Pancreas (tissue), 10 donors: ENCODE data around the gene KLRF2. TPM values are rescaled to one million over a fixed set of nuclear protein-coding genes. Genes with fewer than 3 reads are reported as not detected.

Source experiments
- ATAC-seq, 4 donors: fragments of 200-7000 bp; cut with Tn5 transposase; one replicate each; pipeline versions ENCODE4 v1.8.0 to v1.9.1; 2020; ENCODE audit warnings: mild to moderate bottlenecking in 4 of 4, moderate library complexity in 4 of 4
- DNase-seq, 6 donors: peaks; one replicate each; pipeline ENCODE4 v3.0.0-alpha.2; 2020
- FAIRE-seq: peaks from 2 replicates; lab custom pipeline; 2012; peaks lifted over from hg19 to GRCh38; lab: Jason Lieb, UNC
- H3K27ac ChIP-seq, 4 donors: fragments of 200-600 bp; sonication (generic); 1 replicate in 3 of 4; 2 replicates in 1 of 4; pipeline versions ENCODE4 v1.5.0 to v1.8.0; 2020
- H3K27me3 ChIP-seq, 4 donors: fragments of 200-600 bp; one replicate each; pipeline ENCODE4 v1.8.0; 2021
- H3K36me3 ChIP-seq, 3 donors: fragments of 200-600 bp; sonication (generic) in 1 of 3; one replicate each; pipeline versions ENCODE4 v1.5.0 to v1.8.0; 2020 to 2021
- H3K4me1 ChIP-seq, 3 donors: fragments of 200-600 bp; one replicate each; pipeline ENCODE4 v1.8.0; 2021
- H3K4me3 ChIP-seq, 4 donors: fragments of 200-600 bp; sonication (generic) in 2 of 4; one replicate each; pipeline versions ENCODE4 v1.5.0 to v1.8.0; 2020 to 2021
- H3K9me3 ChIP-seq, 4 donors: fragments of 200-600 bp; one replicate each; pipeline ENCODE4 v1.8.0; 2021
- CTCF ChIP-seq, 4 donors: fragments of 200-600 bp; sonication (generic) in 3 of 4; IDR thresholded peaks; one replicate each; pipeline versions ENCODE4 v1.5.0 to v1.8.0; 2021; ENCODE audit warnings: antibody characterized with exemption in 4 of 4
- WGBS, 2 donors: extraction: QIAGEN DNeasy Blood & Tissue Kit; methylation state at CpG; one replicate each; pipeline ENCODE4 v1.1.7; 2013; 5-methylcytosine and 5-hydroxymethylcytosine counted together
- intact Hi-C, 3 donors: fragments of 100-400 bp; cut with DNase I; formaldehyde crosslinking; loops; one replicate each; pipeline versions ENCODE4 v1.11.1 to v1.14.2; 2022
- polyA plus RNA-seq, 2 donors: library from polyadenylated mRNA; stranded (reverse); fragments of 200-250 nt; gene quantifications; one replicate each; pipeline ENCODE4 v1.2.3, GENCODE V29; 2013
- total RNA-seq, 6 donors: library from RNA; stranded (reverse); fragmentation: NEBNext Ultra II Directional in 4 of 6; extraction: Animal tissue kit (Norgen Biotek cat#: 25700) in 4 of 6; gene quantifications; one replicate each; pipeline versions ENCODE4 v1.2.1 to v1.2.4, GENCODE V29; 2021 to 2023
- donor health status: healthy with polysubstance abuse.
- donor health status: DM: no; HTN: no; CAD: no; lungs with moderate emphysema.
- donor health status: DM: no; HTN: no; CAD: no.
- donor health status: control.
- donor health status: control.
- donor health status: Bipolar disorder and iron deficiency.
- donor health status: DM: yes; HTN: yes; CAD: no.
- donor health status: DM: no; HTN: no; CAD: no.
- donor health status: DM: no; HTN: no; CAD: no.
- donor health status: DM: yes; HTN: yes; CAD: no.

KLRF2 gene
- total and polyA plus RNA-seq, 8 donors: not detected

- no peak for ATAC-seq
- FAIRE-seq: no peak
- intact Hi-C loops: no loop called here
Measured at GRCh38 chr12:9897535-9897934, 16.2 kb downstream of the KLRF2 start.

GRCh38 chr12:9899209-9899608 is 17.9 kb downstream of the KLRF2 start:
- ATAC-seq (no peak), FAIRE-seq (no peak), DNase-seq (no peak)
- no peaks in the 10 kb centered on the region for H3K36me3 ChIP-seq
- no peak for TF ChIP-seq CTCF (IDR thresholded peaks at IDR 0.05)
- H3K4me3 ChIP-seq: no peak overlapping the region
- no peaks in the 10 kb centered on the region for H3K4me1 ChIP-seq
- intact Hi-C loops: no loop called here
- H3K9me3 ChIP-seq: no peaks in the 10 kb centered on the region
- no peak overlapping the region for H3K27ac ChIP-seq
- H3K27me3 ChIP-seq: no peaks in the 10 kb centered on the region
- WGBS, 2 donors: 76 to 91% methylated on average over 2 of the region's 2 CpGs

More at GRCh38 chr12:9897535-9897934, 16.2 kb downstream of the KLRF2 start:
- Histone ChIP-seq H3K36me3 (no peaks in the 10 kb centered on the region), H3K27me3 (no peaks in the 10 kb centered on the region), H3K4me1 (no peaks in the 10 kb centered on the region), H3K9me3 (no peaks in the 10 kb centered on the region), H3K4me3 (no peak overlapping the region), H3K27ac (no peak overlapping the region)
- TF ChIP-seq CTCF (IDR thresholded peaks at IDR 0.05): no peak
- no peak for DNase-seq
- WGBS, 2 donors: 63 to 67% methylated on average over 6 of the region's 6 CpGs

- Histone ChIP-seq H3K36me3 (no peaks in the 10 kb centered on the region), H3K27me3 (no peaks in the 10 kb centered on the region), H3K9me3 (no peaks in the 10 kb centered on the region), H3K27ac (no peak overlapping the region), H3K4me1 (no peaks in the 10 kb centered on the region), H3K4me3 (no peak overlapping the region)
- intact Hi-C loops: no loop called here
- FAIRE-seq: no peak
- ATAC-seq: no peak
- DNase-seq: no peak
- WGBS, 2 donors: 40 to 41% methylated on average over 2 of the region's 2 CpGs
- no peak for TF ChIP-seq CTCF (IDR thresholded peaks at IDR 0.05)
Measured at GRCh38 chr12:9900930-9901329, 19.6 kb downstream of the KLRF2 start.

GRCh38 chr12:9902539-9903228 is 21.4 kb downstream of the KLRF2 start:
- Histone ChIP-seq H3K9me3 (no peaks in the 10 kb centered on the region), H3K27me3 (no peaks in the 10 kb centered on the region), H3K4me3 (no peak overlapping the region), H3K27ac (no peak overlapping the region), H3K36me3 (no peaks in the 10 kb centered on the region), H3K4me1 (no peaks in the 10 kb centered on the region)
- TF ChIP-seq CTCF (IDR thresholded peaks at IDR 0.05): no peak
- WGBS, 2 donors: 86 to 92% methylated on average over 7 of the region's 7 CpGs
- no peak for ATAC-seq
- DNase-seq: no peak
- intact Hi-C loops: no loop called here
- FAIRE-seq: no peak

GRCh38 chr12:9906873-9907272 is 25.6 kb downstream of the KLRF2 start:
- DNase-seq: no peak
- Histone ChIP-seq H3K27me3 (no peaks in the 10 kb centered on the region), H3K9me3 (no peaks in the 10 kb centered on the region), H3K4me3 (no peak overlapping the region), H3K4me1 (no peaks in the 10 kb centered on the region), H3K27ac (no peak overlapping the region), H3K36me3 (no peaks in the 10 kb centered on the region)
- no peak for FAIRE-seq
- intact Hi-C loops: no loop called here
- ATAC-seq: no peak
- 62 to 65% methylated on average over 2 of the region's 2 CpGs for WGBS, 2 donors
- no peak for TF ChIP-seq CTCF (IDR thresholded peaks at IDR 0.05)
